ENCODE measurements around the gene GPC5.

GRCh38 chr13:91863699-91864098 is 465.3 kb downstream of the GPC5 start:
- no peak for TF ChIP-seq POLR2AphosphoS5 (IDR thresholded peaks at IDR 0.05; ENCODE audit: insufficient read depth, low read depth, low read length)
- no peak for TF ChIP-seq JUN (IDR thresholded peaks at IDR 0.05; ENCODE audit: borderline replicate concordance, insufficient read depth, insufficient read length, low read depth)
- TF ChIP-seq POLR2A (IDR thresholded peaks at IDR 0.05; ENCODE audit: low read depth, low read length): no peak
- no peak for TF ChIP-seq MAX (IDR thresholded peaks at IDR 0.05; ENCODE audit: insufficient read depth, insufficient read length)
- TF ChIP-seq CTCF (IDR thresholded peaks at IDR 0.05; ENCODE audit: extremely low read depth in 1 of 2, insufficient read depth in 1 of 2, low read depth in 1 of 2, low read length in 2 of 2): no peak
- TF ChIP-seq GATA2 (IDR thresholded peaks at IDR 0.05; ENCODE audit: insufficient read depth, insufficient read length, low read depth, low read length): no peak
- TF ChIP-seq EZH2 (IDR thresholded peaks at IDR 0.05; ENCODE audit: borderline replicate concordance, low read depth, low read length, severe bottlenecking): no peak
- TF ChIP-seq MYC (IDR thresholded peaks at IDR 0.05; ENCODE audit: low read depth, low read length): no peak
- TF ChIP-seq FOS (IDR thresholded peaks at IDR 0.05; ENCODE audit: borderline replicate concordance, insufficient read depth, low read length): no peak

Measured in endothelial cell of umbilical vein (primary cell).